Measurements from ENCODE around the gene NEO1. TPM values are rescaled to one million over a fixed set of nuclear protein-coding genes. Genes with fewer than 3 reads are reported as not detected.

Gene NEO1
- total and polyA plus RNA-seq, 9 of the 15 experiments (the other 6 are each of a cell fraction or from before 2014, with no cell fraction given): 0.08 to 1.7 (median 0.48) TPM

- TF ChIP-seq ZNF740 (CRISPR knock-in tag; IDR thresholded peaks at IDR 0.05) (no peak), ZNF740 (tag; IDR thresholded peaks at IDR 0.05) (no peak), ZNF655 (CRISPR knock-in tag; IDR thresholded peaks at IDR 0.05) (no peak), CTBP1 (IDR thresholded peaks at IDR 0.05; ENCODE audit: borderline replicate concordance) (no peak), UBTF (IDR thresholded peaks at IDR 0.05; ENCODE audit: borderline replicate concordance in 1 of 2, low read depth in 2 of 2, low read length in 2 of 2) (no peak), KAT2B (IDR thresholded peaks at IDR 0.05; ENCODE audit: low read depth, low read length) (no peak), FOXO4 (CRISPR knock-in tag; IDR thresholded peaks at IDR 0.05) (no peak)
Observed at GRCh38 chr15:73174171-73174570, 121.9 kb downstream of the NEO1 start (continued).
